ENCODE data around the gene TNFAIP8L3.
"Not testable (repeated sequence)": the region's sequence is repeated elsewhere in the genome, so short reads cannot be mapped to it uniquely, and the experiment has no call there.

TNFAIP8L3 gene

DNA sequence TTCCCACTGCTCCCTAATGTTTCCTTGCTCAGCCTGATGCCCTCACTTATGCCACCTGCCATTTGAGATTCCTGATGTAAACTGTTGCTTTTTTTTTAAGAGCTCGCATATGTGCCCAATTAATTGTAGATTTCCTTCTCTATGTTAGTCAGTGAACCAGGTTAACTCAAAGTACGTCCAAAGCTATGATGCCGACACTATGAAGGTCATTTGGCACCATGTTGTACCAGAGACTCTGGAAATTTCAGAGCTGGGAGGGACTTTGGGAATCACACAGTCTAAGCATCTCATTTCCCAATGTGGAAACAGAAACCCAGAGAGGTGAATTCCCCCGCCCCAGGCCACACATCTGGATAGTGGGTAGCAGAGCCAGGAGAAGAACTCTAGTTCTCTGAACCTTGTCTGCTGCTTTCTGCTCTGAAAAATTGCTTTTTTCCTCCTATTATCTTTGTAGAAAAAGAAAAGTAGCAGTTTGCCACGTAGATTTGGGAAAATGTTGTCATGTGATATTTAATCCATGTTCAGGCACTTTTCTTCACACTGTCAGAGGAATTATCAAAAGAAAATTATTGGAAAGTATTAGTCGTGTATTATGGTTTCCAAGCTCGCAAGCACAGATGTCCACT is 38.5 kb upstream of the TNFAIP8L3 start:
- H3K27ac ChIP-seq: no peak overlapping the region
- H3K36me3 ChIP-seq (ENCODE audit: insufficient read depth, low read length): no peaks in the 10 kb centered on the region
- TF ChIP-seq EZH2 (IDR thresholded peaks at IDR 0.05) (no peak), POLR2AphosphoS5 (IDR thresholded peaks at IDR 0.05; ENCODE audit: borderline replicate concordance, low read depth, low read length) (no peak), FOXP2 (optimal IDR thresholded peaks at IDR 0.05; ENCODE audit: control extremely low read depth, extremely low read length, insufficient read depth) (no peak)
- no peak overlapping the region for H3K4me3 ChIP-seq
- no peak overlapping the region for H3K9ac ChIP-seq (ENCODE audit: insufficient read length)
- no peak for DNase-seq (ENCODE audit: low read depth, low spot score)
- H3K9me3 ChIP-seq (ENCODE audit: low read depth, low read length): no peaks in the 10 kb centered on the region

DNA sequence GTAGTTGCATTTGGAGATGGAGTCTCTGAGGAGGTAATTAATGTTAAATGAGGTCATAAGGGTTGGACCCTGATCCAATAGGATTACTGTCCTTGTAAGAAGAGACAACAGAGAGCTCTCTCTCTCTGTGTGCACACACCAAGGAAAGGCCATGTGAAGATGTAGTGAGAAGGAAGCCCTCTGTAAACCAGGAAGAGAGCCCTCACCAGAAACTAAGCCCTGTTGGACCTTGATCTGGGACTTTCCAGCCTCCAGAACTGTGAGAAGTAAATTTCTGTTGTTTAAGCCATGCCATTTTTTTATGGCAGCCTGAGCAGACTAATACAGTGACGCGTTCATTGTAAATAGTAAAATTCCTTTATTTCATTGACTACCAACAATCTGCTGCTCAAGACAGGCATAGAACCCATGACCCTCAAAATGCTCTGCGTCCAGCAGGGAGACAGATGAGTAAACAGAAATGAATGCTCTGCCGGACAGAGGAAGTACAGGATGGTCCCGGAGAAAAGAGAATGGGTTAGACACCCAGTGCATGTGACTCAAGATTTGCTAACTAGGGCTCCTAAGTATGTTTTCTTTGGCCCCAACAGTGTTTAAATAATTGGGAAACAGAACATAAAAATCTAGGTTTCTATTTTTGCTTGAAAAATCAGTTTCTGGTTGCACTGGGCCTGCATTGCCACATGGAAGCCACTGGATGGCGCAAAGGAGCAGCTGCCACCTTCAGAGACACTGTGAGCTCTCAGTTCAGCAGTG is 37.9 kb upstream of the TNFAIP8L3 start:
- no peak for TF ChIP-seq EZH2 (IDR thresholded peaks at IDR 0.05)
- no peak for TF ChIP-seq FOXP2 (optimal IDR thresholded peaks at IDR 0.05; ENCODE audit: control extremely low read depth, extremely low read length, insufficient read depth)
- no peak for TF ChIP-seq POLR2AphosphoS5 (IDR thresholded peaks at IDR 0.05; ENCODE audit: borderline replicate concordance, low read depth, low read length)
- Histone ChIP-seq H3K27ac (no peak overlapping the region), H3K36me3 (ENCODE audit: insufficient read depth, low read length) (no peaks in the 10 kb centered on the region), H3K4me3 (no peak overlapping the region), H3K9me3 (ENCODE audit: low read depth, low read length) (no peaks in the 10 kb centered on the region), H3K9ac (ENCODE audit: insufficient read length) (no peak overlapping the region)
- no peak for DNase-seq (ENCODE audit: low read depth, low spot score)

DNA sequence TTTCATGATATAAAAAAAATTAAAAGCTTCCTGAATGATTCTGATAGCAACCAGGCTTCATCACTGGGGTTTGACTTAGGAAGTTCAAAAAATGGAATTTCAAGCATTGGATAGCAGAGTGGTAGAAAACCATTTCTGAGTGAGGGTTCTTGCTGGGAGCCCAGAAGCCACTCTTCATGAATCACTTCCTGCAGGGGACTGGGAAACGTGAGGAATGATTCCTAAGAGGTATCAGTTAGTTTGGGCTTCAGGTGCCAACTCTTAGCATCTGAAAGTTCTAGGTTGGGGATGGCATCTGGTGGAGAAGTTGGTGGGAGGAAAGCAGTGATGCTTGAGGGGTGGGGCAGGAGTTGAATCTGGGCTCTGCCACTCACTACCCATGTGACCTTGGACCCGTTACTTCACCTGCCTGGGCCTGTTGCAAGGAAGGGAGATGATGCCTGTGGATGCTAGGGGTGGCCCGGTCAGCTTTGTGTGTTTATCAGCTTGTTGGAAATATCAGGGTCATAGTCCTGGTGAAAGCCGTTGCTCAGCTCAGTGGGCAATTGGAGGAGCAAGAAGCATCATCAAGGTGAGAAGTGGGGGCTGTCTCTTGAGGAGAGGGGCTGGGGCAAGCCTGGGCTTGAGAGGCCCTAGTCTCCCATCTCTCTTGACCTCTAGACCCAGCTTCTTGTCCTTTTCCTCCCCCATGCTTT is 37.0 kb upstream of the TNFAIP8L3 start:
- no peak overlapping the region for H3K9ac ChIP-seq (ENCODE audit: insufficient read length)
- no peak for TF ChIP-seq FOXP2 (optimal IDR thresholded peaks at IDR 0.05; ENCODE audit: control extremely low read depth, extremely low read length, insufficient read depth)
- no peak for TF ChIP-seq EZH2 (IDR thresholded peaks at IDR 0.05)
- TF ChIP-seq POLR2AphosphoS5 (IDR thresholded peaks at IDR 0.05; ENCODE audit: borderline replicate concordance, low read depth, low read length): no peak
- DNase-seq (ENCODE audit: low read depth, low spot score): no peak
- H3K9me3 ChIP-seq (ENCODE audit: low read depth, low read length): no peaks in the 10 kb centered on the region
- no peak overlapping the region for H3K27ac ChIP-seq
- H3K4me3 ChIP-seq: no peak overlapping the region
- H3K36me3 ChIP-seq (ENCODE audit: insufficient read depth, low read length): no peaks in the 10 kb centered on the region

DNA sequence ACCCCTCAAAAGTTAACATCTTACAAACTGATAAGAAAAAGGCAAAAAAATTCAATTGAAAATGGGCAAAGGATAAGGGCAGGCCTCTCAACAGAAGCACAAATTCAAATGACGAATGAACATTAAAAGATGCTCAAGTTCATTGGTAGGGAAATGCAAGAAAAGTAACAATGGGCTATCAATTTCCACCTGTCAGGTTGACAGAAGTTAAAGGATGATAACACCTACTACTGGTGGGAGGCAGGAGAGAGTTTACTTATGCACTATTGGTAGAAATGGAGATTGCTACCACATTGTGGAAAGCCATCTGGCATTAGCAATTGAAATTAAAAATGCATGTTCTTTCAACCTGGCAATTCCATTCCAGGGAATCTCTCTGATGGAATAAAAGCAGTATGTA is 35.6 kb upstream of the TNFAIP8L3 start:
- H3K36me3 ChIP-seq (ENCODE audit: insufficient read depth, low read length): no peaks in the 10 kb centered on the region
- no peak overlapping the region for H3K9ac ChIP-seq (ENCODE audit: insufficient read length)
- TF ChIP-seq FOXP2 (optimal IDR thresholded peaks at IDR 0.05; ENCODE audit: control extremely low read depth, extremely low read length, insufficient read depth): no peak
- no peak for TF ChIP-seq POLR2AphosphoS5 (IDR thresholded peaks at IDR 0.05; ENCODE audit: borderline replicate concordance, low read depth, low read length)
- no peak for TF ChIP-seq EZH2 (IDR thresholded peaks at IDR 0.05)
- H3K4me3 ChIP-seq: no peak overlapping the region
- H3K27ac ChIP-seq: no peak overlapping the region
- DNase-seq (ENCODE audit: low read depth, low spot score): no peak
- H3K9me3 ChIP-seq (ENCODE audit: low read depth, low read length): no peaks in the 10 kb centered on the region

DNA sequence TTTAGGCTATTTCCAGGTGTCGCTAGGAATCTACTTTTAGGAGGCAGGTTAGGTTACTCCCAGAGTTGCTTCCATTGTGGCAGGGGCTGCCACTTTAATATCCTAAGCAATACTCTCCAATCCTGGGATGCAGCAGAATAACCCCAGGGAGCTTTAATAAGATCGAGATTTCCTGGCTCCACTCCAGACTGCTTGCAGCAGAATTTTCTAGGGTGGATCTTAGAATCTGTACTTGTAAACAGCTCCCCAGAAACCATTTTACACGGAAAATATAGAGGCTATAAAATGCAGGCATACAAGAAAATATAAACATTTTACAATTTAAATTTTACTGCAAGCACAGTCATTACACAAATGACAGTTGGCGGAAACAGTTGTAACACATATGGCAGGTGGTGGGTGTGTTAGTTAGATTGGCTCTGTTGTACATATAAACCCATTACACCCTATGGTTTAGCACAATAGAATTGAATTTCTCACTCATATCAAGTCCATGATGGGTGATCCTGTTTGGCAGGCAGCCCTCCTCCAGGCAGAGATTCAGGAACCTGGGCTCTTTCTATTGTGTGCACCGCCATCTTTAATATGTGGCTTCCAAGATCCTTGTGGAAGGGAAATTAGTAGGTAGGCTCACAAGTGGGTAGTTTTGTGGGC is 35.0 kb upstream of the TNFAIP8L3 start:
- Histone ChIP-seq H3K9me3 (ENCODE audit: low read depth, low read length) (no peaks in the 10 kb centered on the region), H3K27ac (no peak overlapping the region), H3K9ac (ENCODE audit: insufficient read length) (no peak overlapping the region), H3K4me3 (no peak overlapping the region), H3K36me3 (ENCODE audit: insufficient read depth, low read length) (no peaks in the 10 kb centered on the region)
- DNase-seq (ENCODE audit: low read depth, low spot score): no peak
- no peak for TF ChIP-seq EZH2 (IDR thresholded peaks at IDR 0.05)
- TF ChIP-seq POLR2AphosphoS5 (IDR thresholded peaks at IDR 0.05; ENCODE audit: borderline replicate concordance, low read depth, low read length): no peak
- no peak for TF ChIP-seq FOXP2 (optimal IDR thresholded peaks at IDR 0.05; ENCODE audit: control extremely low read depth, extremely low read length, insufficient read depth)

DNA sequence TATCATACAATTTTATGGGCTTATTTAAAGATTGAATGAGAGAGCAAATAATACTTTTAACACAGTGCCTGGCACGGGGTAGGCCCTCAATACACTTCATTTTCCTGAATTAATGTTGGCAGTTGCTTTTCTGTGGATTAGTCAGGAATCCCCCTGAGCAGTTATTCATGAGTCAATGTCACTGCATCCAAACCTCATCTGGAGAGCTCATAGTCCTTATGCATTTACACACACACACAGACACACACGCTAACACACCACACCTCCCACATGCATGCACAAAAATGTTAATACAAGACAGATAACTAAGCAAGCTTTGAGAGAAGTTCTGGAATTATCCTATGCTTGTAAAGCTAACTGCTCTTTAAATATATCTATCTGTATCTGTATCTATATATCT is 34.0 kb upstream of the TNFAIP8L3 start:
- no peak overlapping the region for H3K4me3 ChIP-seq
- DNase-seq (ENCODE audit: low read depth, low spot score): no peak

DNA sequence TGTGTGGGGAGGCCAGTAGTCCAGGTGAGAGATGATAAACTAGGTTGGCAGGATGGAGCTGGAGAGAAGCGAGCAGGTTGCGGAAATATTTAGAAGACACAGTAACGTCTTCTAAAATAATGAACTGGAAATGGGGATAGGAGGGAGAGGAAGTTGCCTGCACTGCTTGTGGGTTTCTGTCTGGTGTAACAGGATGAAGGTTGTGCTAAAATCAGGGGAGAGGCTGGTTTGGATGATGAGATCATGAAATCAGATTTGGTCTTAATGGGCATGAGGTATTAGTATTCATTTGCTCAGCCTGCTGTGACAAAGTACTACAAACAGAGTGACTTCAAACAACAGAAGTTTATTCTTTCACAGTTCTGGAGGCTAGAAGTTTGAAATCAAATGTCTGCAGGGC is 32.1 kb upstream of the TNFAIP8L3 start:
- H3K9me3 ChIP-seq (ENCODE audit: low read depth, low read length): no peaks in the 10 kb centered on the region
- no peak overlapping the region for H3K4me3 ChIP-seq
- TF ChIP-seq EZH2 (IDR thresholded peaks at IDR 0.05) (no peak), POLR2AphosphoS5 (IDR thresholded peaks at IDR 0.05; ENCODE audit: borderline replicate concordance, low read depth, low read length) (no peak), FOXP2 (optimal IDR thresholded peaks at IDR 0.05; ENCODE audit: control extremely low read depth, extremely low read length, insufficient read depth) (no peak)
- no peak overlapping the region for H3K9ac ChIP-seq (ENCODE audit: insufficient read length)
- no peak for DNase-seq (ENCODE audit: low read depth, low spot score)
- no peaks in the 10 kb centered on the region for H3K36me3 ChIP-seq (ENCODE audit: insufficient read depth, low read length)
- H3K27ac ChIP-seq: no peak overlapping the region

More for the DNA sequence above, 34.0 kb upstream of the TNFAIP8L3 start:
- TF ChIP-seq FOXP2 (optimal IDR thresholded peaks at IDR 0.05; ENCODE audit: control extremely low read depth, extremely low read length, insufficient read depth): no peak
- TF ChIP-seq POLR2AphosphoS5 (IDR thresholded peaks at IDR 0.05; ENCODE audit: borderline replicate concordance, low read depth, low read length): no peak
- TF ChIP-seq EZH2 (IDR thresholded peaks at IDR 0.05): no peak
- no peak overlapping the region for H3K9ac ChIP-seq (ENCODE audit: insufficient read length)
- no peak overlapping the region for H3K27ac ChIP-seq
- H3K36me3 ChIP-seq (ENCODE audit: insufficient read depth, low read length): no peaks in the 10 kb centered on the region
- H3K9me3 ChIP-seq (ENCODE audit: low read depth, low read length): no peaks in the 10 kb centered on the region

DNA sequence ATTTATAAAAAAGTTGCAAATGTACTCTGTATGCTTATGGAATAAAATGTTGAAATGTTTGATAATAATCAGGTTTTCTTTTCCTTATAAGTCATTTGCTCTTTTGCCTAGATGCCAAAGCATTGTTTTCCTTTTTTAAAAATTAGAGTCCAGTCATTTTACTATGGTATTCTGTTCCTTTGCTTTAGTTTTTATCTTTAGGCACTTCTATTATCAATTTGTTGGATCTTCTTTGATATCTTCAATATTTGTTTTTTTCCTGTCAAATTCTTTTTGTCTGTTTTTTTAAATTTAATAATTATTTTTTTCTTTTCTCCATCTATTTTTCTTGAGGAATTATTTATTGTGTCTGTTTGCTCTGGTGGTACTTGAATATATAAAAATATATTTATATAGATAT is 28.3 kb upstream of the TNFAIP8L3 start:
- not testable (repeated sequence) for H3K27ac ChIP-seq; DNase-seq (ENCODE audit: low read depth, low spot score); H3K36me3 ChIP-seq (ENCODE audit: insufficient read depth, low read length); H3K4me3 ChIP-seq; H3K9me3 ChIP-seq (ENCODE audit: low read depth, low read length); H3K9ac ChIP-seq (ENCODE audit: insufficient read length)

Measured in SK-N-MC (cell line).